Endometrial microvascular endothelial cells (primary cell): Measurements from ENCODE around the gene XDH. TPM values are rescaled to one million over a fixed set of nuclear protein-coding genes. Genes with fewer than 3 reads are reported as not detected.

Experiments used
- in situ Hi-C: cut with HindIII; loops from 2 replicates; pipeline ENCODE4 v1.10.0; 2017; ENCODE audit warnings: low sequenced_read_pairs, low pct_unique_long_range_greater_than_20kb; ENCODE audit errors: inconsistent ontology term
- total RNA-seq: library from RNA; depleted of rRNA; stranded (reverse); fragments of >200 nt; gene quantifications from one replicate; pipeline ENCODE4 v1.2.3, GENCODE V29; 2015; ENCODE audit errors: inconsistent ontology term

Gene XDH
- total RNA-seq, 1 donor from 2014 or later = not detected

- in situ Hi-C loops = no loop called here
These were observed 7.8 kb downstream of the XDH start for GRCh38 chr2:31406593-31407385.

DNA sequence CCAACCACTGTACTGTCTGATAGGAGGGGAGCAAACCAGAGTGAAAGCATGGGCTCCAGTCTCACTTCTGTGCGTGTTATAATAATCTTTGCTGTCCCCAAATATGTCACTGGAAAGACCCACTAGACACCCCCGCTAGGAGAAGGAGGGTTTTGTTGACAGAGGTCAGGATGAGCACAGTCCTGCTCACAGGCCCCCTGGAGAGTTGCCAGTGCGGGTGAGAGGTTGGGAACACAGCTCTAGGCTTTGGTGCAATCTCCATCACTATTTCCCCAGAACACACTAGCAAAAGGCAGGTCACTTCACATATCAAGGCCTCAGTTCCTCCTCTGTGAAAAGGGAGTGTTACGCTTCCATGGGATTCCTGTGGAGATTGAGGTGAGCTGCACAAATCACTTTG lies 9.7 kb downstream of the XDH start:
- in situ Hi-C loops = no loop called here

GRCh38 chr2:31404302-31404701 lies 10.2 kb downstream of the XDH start:
- in situ Hi-C loops = no loop called here

DNA sequence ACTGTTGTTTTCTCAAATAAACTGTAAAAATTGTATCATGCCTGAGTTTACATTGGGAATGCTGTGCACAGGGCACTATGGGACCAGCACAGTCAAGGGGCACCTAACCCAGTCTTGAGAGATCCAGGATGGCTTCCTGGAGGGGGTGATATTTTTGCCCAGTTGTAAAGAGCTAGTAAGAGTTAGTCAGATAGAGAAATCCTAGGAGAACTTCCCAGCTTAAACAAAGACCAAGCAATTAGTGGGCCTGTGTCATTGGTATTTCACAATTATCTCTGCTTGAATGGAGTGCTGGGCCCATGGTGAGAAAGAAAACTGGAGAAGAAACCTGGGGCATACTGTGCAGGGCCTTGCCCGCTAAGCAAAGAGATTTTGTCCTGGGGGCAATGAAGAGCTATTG lies 12.2 kb downstream of the XDH start:
- in situ Hi-C loops = no loop called here

- in situ Hi-C loops = no loop called here
These were observed 13.0 kb downstream of the XDH start for GRCh38 chr2:31401580-31401979.

GRCh38 chr2:31398881-31399280 lies 15.7 kb downstream of the XDH start:
- in situ Hi-C loops = no loop called here

DNA sequence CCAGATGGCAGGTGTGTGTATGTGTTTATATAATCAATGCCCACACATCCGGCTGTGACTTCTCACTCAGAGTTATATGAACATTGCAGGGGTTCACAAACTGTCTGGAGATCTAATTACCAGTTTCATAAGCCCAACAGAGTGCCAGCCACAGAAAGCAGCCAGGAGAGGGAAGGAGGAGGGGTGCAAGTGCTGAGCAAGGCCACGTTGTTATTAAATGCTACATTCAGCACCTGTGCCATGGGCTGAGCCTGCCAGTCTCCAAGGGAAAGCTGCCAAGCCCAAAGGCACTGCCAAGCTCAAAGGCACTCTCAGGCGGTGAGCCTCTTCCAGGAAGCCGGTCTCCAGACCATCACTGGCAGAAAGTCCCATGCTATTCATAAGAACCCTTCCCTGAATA lies 17.4 kb downstream of the XDH start:
- in situ Hi-C loops = no loop called here

DNA sequence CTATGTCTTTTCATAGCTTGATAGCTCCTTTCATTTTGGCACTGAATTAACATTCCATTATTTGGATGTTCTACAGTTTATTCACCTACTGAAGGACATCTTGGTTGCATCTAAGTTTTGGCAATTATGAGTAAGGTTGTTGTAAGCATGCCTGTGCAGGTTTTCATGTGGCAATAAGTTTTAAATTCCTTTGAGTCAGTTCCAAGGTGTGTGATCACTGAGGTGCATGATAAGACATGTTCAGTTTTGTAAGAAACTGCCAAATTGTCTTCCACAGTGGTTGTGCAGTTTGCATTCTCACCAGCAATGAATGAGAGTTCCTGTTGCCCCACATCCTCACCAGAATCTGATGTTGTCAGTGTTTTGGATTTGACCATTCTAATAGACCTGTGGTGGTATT lies 24.2 kb downstream of the XDH start:
- in situ Hi-C loops = no loop called here

DNA sequence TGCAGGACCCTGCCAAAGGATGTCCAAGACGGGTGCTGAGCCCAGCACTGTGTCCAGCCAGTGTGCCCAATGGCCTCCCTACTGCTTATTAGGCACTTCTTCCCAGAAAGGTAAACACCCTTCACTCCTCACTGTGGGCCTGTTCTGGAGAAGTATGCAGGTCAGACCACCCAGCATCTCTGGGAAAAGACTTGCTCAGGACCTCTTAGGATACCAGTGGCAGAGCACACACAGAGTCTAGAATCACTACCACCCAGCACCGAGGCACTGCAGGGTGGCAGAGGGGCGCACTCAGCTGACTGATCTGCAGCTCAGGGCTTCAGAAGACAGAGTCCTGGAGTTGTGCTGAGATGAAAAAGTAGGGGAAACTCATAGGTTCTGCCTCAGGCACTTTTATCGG lies 25.8 kb downstream of the XDH start:
- in situ Hi-C loops = no loop called here

DNA sequence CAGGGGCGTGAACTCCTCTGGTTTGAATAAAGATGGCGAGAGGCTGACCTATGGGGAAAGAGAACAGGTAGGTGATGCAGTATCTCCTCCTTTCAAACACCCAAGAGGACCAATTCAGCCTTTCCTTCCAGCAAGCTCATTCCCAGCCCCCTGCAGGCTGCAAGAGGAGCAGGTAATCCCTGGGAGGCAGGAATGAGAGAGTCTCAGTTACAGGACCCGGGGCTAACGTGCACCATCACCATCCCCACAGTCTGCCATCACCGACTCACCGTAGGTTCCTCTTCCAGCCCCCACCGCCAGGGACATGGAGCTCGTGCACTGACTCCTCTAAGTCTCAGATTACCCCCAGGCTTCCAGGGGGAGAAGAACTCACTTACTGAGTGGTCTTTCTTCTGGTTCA lies 26.7 kb downstream of the XDH start:
- in situ Hi-C loops = no loop called here

GRCh38 chr2:31386648-31387047 lies 27.9 kb downstream of the XDH start:
- in situ Hi-C loops = no loop called here

GRCh38 chr2:31386172-31386571 lies 28.4 kb downstream of the XDH start:
- in situ Hi-C loops = no loop called here

- in situ Hi-C loops = no loop called here
These were observed 29.7 kb downstream of the XDH start for GRCh38 chr2:31384771-31385276.

DNA sequence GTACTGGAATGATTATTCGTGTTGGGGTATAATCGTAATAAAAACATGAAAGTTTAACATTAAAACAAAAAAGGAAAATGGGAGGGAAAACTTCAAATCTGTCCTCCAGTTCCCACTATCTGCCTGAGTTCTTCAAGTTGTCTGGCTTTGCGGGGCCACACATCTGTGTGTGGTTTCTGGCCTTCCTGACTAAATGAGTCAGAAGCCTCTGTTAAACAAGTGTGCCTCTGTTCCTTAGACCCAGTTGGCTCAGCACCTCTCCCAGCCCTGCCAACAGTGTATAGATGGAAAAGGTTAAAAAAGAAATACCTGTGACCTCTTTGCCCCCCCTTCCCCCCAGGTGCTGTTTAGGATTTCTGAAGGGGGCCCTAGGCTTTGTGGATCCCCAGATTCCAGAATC lies 30.2 kb downstream of the XDH start:
- in situ Hi-C loops = no loop called here

- in situ Hi-C loops = no loop called here
These were observed 30.9 kb downstream of the XDH start for GRCh38 chr2:31383471-31384153.

- in situ Hi-C loops = no loop called here
These were observed 32.0 kb downstream of the XDH start for GRCh38 chr2:31382452-31383120.

DNA sequence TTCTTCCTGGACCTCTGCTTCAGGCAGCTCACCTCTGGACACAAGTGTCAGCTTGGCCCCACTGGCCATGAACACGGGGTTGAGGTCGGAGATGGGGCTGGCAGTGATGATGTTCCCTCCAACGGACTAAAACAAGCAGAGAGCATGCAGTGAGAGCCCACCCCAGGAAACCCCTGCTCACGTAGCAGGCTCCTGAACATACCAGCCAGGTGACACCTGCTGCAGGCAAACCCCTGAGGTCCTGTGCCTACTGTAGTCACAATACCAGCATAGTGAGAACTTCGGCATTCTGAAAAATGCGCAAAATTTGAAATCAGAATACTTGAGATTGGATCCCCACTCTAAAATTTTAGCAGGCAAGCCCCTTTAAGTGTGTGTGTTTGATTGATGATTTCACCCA lies 32.9 kb downstream of the XDH start:
- in situ Hi-C loops = no loop called here

DNA sequence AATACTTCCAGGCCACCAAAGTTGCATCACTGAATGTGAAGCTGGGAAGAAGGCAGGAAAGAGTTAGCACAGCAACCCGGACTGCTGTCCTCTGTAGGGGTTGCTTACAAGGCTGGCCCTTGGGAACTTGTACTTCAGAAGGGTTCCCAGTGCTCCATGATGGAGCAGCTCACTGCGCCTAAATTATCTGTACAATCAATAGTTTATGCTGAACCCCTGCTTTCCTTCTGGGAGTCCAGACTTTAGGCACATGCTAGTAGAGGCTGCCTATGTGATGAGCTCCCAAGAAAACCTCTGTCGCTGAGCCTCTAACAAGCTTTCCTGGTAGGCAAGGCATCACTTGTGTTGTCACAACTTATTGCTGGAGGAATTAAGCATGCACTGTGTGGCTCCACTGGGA lies 34.3 kb downstream of the XDH start:
- in situ Hi-C loops = no loop called here

- in situ Hi-C loops = no loop called here
These were observed 34.8 kb downstream of the XDH start for GRCh38 chr2:31379747-31380146.
